HG02642 (cell line): ENCODE measurements around the gene CDR2.
"Not testable (repeated sequence)": the region's sequence is repeated elsewhere in the genome, so short reads cannot be mapped to it uniquely, and the experiment has no call there.

ENCODE experiments used
- ATAC-seq: cut with Tn5 transposase; IDR thresholded peaks from one replicate; pipeline ENCODE4 v1.9.1; 2021; ENCODE audit warnings: mild to moderate bottlenecking; ENCODE audit not compliant: unreplicated experiment, poor library complexity

CDR2 gene

GRCh38 chr16:22379656-22380055, 5.2 kb upstream of the CDR2 start:
- ATAC-seq = no peak

- ATAC-seq = no peak
Observed at GRCh38 chr16:22375963-22376640, 1.7 kb upstream of the CDR2 start.

- ATAC-seq = no peak
Observed at GRCh38 chr16:22375117-22375962, 921 bp upstream of the CDR2 start.

- ATAC-seq = peak; percentile 28
Observed at GRCh38 chr16:22373662-22374310, 633 bp downstream of the CDR2 start.

- ATAC-seq = no peak
Observed at GRCh38 chr16:22372882-22373661, 1.3 kb downstream of the CDR2 start.

- ATAC-seq = no peak
Observed at GRCh38 chr16:22370038-22370820, 4.2 kb downstream of the CDR2 start.

- no peak for ATAC-seq
Observed at GRCh38 chr16:22369221-22369811, 5.1 kb downstream of the CDR2 start.

GRCh38 chr16:22368200-22368826, 6.1 kb downstream of the CDR2 start:
- ATAC-seq = not testable (repeated sequence)

- ATAC-seq = no peak
Observed at GRCh38 chr16:22366889-22367288, 7.5 kb downstream of the CDR2 start.

- ATAC-seq = no peak
Observed at GRCh38 chr16:22366371-22366770, 8.0 kb downstream of the CDR2 start.

GRCh38 chr16:22364241-22364640, 10.2 kb downstream of the CDR2 start:
- no peak for ATAC-seq

GRCh38 chr16:22360963-22361659, 13.3 kb downstream of the CDR2 start:
- no peak for ATAC-seq

GRCh38 chr16:22359679-22360078, 14.7 kb downstream of the CDR2 start:
- ATAC-seq = no peak

- peak; percentile 17 for ATAC-seq
Observed at GRCh38 chr16:22358000-22358399, 16.4 kb downstream of the CDR2 start.

GRCh38 chr16:22357635-22357971, 16.8 kb downstream of the CDR2 start:
- ATAC-seq = peak; percentile 51

GRCh38 chr16:22356930-22357634, 17.3 kb downstream of the CDR2 start:
- peak; percentile 41 for ATAC-seq

GRCh38 chr16:22355487-22355908, 18.9 kb downstream of the CDR2 start:
- no peak for ATAC-seq
